ENCODE data around the gene TBATA.

TBATA gene

DNA sequence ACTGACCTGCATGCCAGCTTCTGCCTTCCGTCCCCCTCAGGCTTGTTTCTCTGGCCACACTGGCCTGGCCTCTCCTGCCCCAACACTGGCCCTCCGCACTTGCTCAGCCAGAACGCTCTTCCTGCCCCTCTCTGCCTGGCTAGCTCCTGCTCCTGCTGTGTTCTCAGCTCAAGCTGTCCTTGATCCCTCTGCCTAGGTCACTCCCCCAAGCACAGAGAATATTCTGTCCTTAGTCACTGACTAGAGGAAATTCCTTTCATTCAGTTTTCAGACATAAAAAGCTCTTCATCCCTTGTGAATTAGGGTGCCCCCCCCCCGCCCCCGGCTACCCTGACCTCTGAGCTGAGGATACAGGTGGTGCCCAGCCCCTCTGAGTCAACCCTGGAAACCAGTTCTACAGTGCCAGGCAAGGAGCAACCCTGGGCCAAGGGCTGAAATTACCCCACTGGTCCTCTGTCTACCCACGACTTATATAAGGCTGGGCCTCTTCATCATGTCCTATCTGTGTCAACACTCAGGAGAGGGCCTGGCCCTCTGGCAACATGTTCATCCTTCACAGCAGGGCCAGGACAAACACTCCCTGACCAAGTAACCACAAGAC is 23.9 kb upstream of the TBATA start:
- DNase-seq (ENCODE audit: low spot score): no peak

DNA sequence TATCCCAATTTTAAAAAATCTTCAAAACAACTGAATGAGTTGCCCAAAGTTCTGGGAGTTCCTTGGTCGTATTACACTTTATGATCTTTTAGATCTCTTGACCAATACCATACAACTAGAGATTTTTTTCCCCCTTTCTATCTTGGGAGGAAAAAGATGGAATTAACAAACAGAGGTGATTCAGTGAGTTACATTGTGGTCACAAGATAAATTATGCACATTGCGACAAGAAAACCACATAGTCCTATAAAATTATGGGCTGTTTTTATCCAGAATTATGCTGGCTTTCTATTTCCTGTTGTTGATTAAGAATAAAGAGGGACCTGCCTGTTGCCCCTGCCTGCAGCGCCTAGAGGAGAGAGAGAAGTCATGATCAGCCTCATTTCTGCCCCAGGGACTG is 22.4 kb upstream of the TBATA start:
- no peak for DNase-seq (ENCODE audit: low spot score)

DNA sequence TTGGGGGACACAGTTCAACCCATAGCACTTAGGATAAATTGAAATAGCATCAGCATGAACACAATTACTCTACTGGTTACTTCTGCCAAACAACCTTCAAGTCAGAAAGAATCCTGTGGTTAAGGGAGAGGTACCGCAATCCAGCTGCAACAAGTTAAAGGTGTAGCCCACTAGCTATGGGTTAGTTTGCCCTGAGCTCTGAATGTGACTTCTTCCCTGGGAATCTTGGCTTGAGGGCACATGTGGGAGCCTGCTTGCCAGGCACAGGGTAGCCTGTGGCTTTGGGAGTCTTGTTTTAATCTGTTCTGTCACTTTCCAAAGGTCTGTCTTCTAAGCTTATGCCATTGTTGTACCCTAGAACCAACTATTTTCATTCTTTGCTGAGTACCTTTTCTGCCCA is 21.7 kb upstream of the TBATA start:
- DNase-seq (ENCODE audit: low spot score): no peak

- no peak for DNase-seq (ENCODE audit: low spot score)
These were observed 20.5 kb upstream of the TBATA start for GRCh38 chr10:70805619-70806215.

GRCh38 chr10:70804421-70804808 is 19.2 kb upstream of the TBATA start:
- no peak for DNase-seq (ENCODE audit: low spot score)

GRCh38 chr10:70803775-70804420 is 18.7 kb upstream of the TBATA start:
- no peak for DNase-seq (ENCODE audit: low spot score)

DNA sequence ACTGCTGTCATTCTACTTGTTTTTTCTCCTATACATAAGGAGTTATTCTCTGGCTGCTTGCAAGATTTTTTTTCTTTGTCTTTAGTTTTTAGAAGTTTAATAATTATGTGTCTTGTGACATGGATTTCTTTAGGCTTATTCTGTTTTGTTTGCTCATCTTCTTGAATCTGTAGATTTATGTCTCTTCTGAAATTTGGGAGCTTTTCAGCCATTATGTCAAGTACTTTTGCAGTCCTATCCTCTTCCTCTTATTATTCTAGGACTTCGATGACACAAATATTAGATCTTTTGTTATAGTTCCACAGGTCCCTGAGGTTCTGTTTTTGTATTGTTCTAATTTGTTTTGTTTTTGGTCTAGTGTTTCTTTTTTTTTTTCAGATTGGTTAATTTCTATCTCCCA is 16.7 kb upstream of the TBATA start:
- DNase-seq (ENCODE audit: low spot score): no peak

- DNase-seq (ENCODE audit: low spot score): no peak
These were observed 13.9 kb upstream of the TBATA start for GRCh38 chr10:70799124-70799523.

DNA sequence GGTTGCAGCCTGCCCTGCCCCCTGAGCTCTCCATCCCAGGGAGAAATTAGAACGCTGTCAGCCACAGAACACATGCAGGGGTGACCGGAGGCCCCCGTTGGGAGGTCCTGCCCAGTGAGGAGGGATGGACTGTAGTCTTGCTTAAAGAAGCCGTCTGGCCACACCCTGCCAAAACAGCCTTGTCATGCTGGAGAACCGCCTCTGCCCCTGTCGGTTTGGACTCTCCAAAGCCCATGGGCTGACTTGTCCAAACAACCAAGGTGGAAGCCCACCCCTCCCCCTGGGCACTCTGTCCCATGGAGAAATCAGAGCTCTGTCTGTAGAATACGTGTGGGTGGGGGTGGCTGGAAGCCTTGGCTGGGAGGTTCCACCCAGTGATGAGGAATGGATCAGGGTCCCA is 12.7 kb upstream of the TBATA start:
- no peak for DNase-seq (ENCODE audit: low spot score)

- DNase-seq (ENCODE audit: low spot score): no peak
These were observed 10.4 kb upstream of the TBATA start for GRCh38 chr10:70795613-70796012.

GRCh38 chr10:70791386-70792039 is 6.3 kb upstream of the TBATA start:
- DNase-seq (ENCODE audit: low spot score): no peak

DNA sequence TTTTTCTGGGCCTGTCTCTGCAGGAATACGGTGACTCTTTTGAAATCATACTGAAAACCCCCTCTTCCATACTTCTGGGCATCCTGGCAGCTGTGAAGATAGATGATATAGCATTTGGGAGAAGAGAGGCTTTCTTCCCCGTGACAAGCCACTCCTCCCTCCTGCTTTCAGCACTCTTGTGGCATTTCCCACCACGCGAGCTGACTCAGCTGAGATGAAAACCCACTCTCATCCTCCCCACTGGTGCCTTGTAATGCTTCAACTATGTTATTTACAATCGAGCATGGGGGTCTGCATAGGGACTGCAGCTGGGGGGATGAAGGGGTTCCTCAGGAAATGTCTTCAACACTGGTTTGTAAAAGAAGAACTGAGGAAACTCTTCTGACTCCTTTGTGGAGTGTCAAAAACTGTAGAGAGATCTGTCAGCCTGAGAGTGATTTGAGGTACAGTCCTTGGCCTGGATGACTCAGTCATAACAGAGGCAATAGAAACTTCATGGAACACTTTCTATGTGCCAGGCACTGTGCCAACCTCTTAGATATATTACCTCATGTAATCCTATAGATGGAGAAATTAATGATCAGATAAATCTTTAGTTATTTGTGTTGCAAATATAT is 1.7 kb upstream of the TBATA start:
- DNase-seq (ENCODE audit: low spot score): no peak

DNA sequence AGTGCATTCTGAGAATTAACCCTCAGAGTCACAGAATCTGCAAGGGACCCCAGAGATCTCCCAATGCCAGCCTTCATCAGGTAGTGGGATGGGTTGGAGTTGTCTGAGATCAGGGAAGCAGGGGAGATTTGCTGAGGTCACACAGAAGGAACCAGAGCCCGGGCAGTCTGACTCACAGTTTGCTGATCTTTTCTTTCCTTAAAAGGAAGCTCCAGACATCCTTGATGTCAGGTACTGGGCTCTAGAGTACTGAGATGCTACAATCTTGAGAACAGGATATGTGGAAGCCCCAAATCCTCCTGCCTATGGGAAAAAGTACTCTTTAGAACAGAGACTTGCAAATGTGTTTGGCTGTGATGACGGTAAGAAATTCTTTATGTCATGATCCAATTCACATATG is 706 bp downstream of the TBATA start:
- no peak for DNase-seq (ENCODE audit: low spot score)

GRCh38 chr10:70784016-70784415 is 1.2 kb downstream of the TBATA start:
- no peak for DNase-seq (ENCODE audit: low spot score)

DNA sequence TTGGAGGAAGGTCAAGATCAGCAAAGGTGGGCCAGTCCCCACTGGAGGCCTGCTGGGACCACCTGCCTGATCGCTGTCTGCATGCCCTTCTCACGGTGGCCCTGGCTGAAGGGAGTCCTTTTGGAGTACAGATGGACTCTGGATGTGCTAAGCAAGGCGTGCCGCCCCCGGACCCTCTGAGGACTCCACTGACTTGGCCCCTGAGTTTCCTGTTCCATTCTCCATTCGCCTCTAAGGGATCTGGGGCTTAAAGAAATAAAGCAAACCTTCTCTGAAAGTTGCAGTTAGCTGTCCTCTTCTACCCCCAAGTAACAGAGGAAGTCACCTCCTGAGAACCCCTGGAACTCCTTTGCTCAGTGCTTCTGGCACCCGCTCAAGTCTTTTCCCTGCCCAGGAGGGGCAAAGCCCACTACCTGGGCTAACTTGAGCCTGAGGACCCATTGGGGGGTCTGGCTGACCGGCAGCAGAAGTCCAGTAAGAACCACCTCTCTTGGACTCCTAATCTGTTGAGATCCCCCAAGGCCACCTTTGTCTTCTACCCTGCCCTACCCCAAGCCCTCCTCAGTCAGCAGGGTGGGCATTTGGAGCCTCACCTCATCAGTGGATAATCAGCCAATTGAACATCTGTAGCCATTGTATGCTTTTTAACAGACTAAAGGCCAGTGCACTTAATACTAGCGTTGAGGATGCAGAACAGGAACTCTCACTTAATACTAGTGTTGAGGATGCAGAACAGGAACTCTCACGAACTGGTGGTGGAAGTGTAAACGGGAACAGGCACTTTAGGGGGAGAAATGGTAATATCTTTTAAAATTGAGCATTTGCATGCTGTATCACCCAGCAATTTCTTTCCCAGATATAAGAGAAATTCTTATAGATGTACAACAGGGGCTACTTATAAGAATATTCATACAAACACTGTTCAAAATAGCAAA is 2.2 kb downstream of the TBATA start:
- no peak for DNase-seq (ENCODE audit: low spot score)

GRCh38 chr10:70782086-70782745 is 3.0 kb downstream of the TBATA start:
- no peak for DNase-seq (ENCODE audit: low spot score)

- no peak for DNase-seq (ENCODE audit: low spot score)
These were observed 3.6 kb downstream of the TBATA start for GRCh38 chr10:70781461-70782051.

DNA sequence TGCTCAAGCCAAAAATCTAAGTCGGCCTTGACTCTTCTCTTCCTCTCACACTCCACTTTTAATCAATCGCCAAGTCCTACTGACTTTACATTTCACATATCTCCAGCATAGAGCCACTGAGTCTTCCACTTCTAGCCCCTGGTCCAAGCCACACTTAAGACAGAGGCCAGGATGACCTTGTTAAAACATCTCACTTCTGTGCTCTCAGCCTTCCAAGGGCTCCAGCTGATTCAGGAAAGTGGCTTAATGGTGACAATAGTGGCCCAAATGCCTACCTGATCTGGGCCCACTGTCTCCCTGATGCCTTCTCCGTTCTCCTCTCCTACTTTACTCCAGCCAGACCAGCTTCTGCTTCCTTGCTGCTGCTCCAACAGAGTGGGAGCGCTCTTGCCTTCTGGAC is 4.4 kb downstream of the TBATA start:
- DNase-seq (ENCODE audit: low spot score): no peak

DNA sequence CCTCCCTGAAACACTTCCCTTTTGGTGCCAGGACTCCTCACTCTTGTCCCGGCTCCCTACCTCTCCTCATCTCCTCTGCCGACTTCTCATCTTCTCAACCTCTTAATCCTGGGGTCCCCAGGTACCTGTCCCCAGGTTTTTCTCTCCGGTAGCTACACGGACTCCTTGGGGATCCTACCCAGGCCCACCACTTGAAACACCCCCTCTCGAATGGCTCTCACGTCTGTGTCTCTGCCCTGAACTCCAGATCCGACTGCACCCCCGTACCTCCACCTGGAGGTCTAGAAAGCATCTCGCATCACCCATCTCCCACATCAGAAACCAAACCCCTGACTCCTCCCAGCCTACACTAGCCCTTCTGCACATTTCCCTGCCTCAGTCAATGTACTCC is 4.8 kb downstream of the TBATA start:
- no peak for DNase-seq (ENCODE audit: low spot score)

DNA sequence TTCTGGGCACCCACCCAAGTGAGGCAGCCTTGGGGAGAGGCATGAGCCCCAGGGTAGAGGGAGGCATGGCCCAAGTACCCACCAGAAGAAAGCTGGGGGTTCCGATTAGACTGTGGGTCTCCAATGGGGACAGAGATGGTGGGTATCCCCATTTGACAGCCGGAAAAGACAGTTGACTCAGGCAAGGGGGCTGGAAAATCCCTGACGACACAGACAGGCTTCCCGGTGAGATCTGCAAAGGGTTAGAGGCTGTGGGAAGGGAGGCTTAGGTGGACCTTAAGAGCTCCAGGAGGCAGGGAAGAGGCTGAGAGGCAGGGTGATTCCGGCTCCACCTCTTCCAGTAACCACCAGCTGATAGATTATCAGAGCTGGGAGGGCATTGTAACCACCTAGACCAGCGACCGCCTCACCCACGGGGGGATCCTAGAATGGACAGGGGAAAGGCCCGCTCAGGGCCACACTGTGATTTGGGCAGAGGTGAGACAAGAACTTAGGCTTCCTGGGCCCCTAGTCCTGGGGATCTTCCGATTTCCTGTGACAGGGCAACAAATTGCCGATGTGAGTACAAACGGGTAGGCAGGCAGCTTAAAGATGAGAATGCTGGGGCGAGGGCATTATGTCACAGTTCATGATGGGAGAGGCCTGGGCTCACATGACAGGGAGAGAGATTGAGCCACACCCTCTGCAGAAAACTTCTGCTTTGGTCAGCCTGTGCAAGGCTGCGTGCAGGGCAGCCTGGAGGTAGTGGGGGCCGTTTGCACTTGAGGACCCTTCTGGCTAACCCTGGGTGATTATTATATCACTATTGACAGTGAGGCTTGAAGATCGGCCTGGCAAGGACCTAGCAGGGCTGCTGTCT is 5.4 kb downstream of the TBATA start:
- no peak for DNase-seq (ENCODE audit: low spot score)
